Activated T-cell treated with anti-CD3 and anti-CD28 coated beads for 1 hour (primary cell): Measurements from ENCODE around the gene HAAO.

Experiments used
- DNase-seq: peaks from one replicate; pipeline ENCODE4 v3.0.0-alpha.2; 2020; ENCODE audit warnings: low read depth

The HAAO gene

DNA sequence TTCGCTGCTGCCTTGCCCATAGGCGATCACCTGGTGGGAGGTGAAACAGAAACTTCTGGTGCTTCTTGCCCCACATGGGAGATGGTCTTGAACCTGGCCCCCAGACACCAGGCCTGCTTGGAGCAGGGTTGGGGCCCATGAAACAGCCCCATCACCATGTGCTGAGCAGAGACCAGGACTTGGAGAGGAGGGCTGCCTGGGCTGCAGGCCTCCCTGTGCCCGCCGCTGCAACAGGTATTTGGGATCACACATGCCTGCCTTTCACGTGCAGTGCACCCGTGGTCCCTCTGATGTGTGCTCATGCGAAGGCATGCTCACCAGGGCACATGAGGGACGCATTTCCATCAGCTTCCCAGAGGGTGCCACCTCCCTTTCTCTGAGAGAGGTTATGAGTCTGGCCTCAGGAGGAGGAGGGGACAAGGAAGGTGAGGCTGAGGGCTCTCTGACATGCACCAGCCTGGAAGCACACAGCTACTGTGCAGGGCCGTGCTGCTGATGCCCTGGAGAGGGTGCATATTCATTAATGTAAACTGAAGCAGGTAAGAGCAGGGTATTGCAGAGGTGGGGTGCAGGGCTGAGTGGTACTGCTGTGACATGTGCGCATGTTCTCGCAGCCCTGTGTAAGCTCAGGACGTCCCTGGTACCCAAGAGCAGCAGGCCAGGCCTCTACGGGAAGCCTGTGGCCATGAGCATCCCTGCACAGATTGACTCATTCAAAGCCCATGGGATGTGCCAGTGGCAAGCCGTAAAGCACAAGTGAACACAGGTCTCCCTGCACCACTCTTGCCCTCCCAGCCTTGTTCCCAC lies 24.3 kb downstream of the HAAO start:
- DNase-seq: no peak

GRCh38 chr2:42767080-42767898 lies 25.1 kb downstream of the HAAO start:
- DNase-seq: no peak

GRCh38 chr2:42765686-42766085 lies 26.7 kb downstream of the HAAO start:
- DNase-seq: no peak

DNA sequence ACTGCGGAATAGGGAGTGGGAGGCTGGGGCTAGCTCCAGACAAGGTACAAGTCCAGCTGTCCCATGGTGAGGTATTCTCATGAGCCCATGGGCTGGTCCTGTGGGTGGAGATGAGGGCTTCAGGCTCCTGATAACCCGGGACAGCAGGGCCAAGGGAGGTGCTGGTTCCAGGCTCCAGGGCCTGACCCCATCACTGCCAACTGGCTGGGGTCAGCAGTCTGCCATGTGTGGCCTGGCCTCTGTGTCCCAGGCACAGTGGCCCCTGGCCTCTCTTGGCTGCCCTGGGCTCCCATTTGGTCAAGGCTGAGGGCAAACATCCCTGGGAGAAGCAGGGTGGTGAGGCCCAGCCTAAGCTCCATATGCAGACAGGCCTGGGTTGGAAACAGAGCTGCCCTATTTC lies 27.5 kb downstream of the HAAO start:
- DNase-seq: no peak

DNA sequence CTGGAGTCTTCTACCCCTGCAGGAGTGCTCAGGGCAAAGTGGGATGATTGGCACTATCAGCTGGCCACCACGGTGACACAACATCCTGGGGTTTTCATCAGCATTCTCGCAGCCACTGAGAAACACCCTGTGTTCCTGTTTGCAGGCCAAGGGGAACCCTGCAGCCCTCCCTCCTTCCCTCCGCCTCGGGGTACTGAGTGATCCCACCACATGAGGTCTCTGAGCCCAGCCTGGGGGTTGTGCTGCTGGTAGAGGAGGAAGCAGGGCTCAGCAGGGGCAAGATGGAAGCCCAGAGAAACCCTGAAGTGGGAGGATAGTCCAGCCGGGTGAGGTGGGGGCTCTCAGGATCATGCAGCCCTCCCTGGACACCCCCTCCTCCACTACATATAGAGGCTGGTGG lies 28.3 kb downstream of the HAAO start, which contains the start of gene OXER1:
Gene OXER1, minus strand, starts transcription at position 40 of the 400 bp plus-strand sequence. CDS start 73 bp downstream, outside the sequence.
- DNase-seq: no peak

GRCh38 chr2:42762823-42763804 lies 29.3 kb downstream of the HAAO start:
- DNase-seq: no peak

GRCh38 chr2:42762155-42762554 lies 30.2 kb downstream of the HAAO start:
- DNase-seq: no peak

- DNase-seq: no peak
These were observed 30.8 kb downstream of the HAAO start for GRCh38 chr2:42761554-42761953.

DNA sequence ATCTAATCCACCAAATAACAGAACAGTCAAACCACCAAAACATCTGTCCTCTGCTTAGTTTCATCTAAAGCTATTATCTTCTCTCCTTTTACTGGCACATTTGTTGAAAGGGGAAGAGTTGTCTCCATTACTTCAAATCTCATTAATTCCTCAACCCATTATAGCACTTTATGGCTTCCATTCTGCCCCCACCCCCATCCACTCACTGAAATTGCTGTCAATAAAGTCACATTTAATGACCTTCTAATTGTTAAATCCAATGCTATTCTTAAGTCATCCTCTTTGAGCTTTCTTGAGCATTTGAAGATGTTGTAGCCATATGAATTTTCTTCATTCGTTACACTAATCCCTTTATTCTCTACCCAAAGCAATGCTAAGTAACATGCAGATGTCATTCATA lies 33.6 kb downstream of the HAAO start:
- no peak for DNase-seq

DNA sequence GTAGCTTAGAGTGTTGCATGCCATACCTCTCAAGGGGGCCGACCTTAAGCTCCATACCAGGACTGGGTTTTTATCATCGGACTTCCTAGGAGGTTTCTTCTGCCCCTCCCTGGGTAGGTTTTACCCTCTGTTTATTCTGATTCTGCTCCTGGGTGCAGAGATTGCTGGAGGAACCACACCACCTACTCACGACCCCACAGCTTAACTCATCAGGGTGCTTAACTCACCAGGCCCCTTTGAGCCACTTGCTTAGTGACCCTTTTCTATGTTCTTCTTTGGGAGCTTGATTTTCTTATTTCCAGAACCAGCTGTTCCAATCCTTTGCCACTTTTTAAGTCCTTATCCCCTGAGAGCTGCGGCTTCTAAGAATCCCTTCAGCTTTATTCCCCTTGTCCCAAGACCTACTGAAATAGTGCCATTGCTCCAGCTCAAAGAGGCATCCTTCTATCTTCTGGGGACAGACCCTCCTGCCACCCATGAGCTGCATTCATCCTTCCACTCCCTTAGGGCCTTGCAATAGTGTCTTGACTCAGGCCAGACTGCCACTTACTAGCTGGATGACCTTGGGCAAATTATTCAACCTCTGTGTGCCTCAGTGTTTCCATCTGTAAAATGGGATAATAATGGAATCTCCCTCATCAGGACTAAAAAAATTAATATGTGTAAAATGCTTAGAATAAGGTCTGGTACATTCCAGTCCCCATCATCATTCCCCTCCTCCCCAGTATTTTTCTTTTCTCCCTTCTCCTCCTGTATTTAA lies 34.2 kb downstream of the HAAO start:
- no peak for DNase-seq

GRCh38 chr2:42756966-42757513 lies 35.3 kb downstream of the HAAO start:
- no peak for DNase-seq

DNA sequence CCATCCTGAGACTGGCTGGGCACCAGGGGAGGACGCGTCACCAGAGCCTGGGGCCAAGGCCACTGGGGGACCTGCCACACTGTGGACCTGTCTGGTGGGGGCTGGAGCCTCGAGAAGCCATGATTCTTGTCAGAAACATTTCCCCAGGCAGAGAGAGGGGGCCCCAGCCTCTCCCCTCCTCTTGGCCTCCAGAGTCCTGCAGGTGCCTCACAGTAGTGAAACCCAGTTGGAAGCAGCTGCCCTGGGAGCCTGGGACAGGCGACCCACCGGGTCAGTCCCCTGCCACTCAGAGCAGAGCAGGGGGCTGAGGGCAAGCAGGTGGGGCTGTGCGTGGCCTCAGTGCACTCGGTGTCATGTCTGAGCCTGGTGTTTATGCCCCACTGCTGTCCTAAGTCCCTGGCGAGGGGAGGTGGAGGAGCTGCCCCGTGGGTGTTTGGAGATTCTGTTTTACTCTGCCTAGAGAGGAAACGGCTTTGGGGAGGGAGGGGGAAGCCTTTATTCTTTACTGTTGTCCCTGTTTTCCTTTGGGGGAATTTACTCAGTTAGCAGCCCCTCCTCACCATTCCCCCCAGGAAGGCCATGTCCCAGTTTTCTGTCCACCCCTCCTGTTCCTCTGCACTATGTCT lies 36.1 kb downstream of the HAAO start:
- no peak for DNase-seq

DNA sequence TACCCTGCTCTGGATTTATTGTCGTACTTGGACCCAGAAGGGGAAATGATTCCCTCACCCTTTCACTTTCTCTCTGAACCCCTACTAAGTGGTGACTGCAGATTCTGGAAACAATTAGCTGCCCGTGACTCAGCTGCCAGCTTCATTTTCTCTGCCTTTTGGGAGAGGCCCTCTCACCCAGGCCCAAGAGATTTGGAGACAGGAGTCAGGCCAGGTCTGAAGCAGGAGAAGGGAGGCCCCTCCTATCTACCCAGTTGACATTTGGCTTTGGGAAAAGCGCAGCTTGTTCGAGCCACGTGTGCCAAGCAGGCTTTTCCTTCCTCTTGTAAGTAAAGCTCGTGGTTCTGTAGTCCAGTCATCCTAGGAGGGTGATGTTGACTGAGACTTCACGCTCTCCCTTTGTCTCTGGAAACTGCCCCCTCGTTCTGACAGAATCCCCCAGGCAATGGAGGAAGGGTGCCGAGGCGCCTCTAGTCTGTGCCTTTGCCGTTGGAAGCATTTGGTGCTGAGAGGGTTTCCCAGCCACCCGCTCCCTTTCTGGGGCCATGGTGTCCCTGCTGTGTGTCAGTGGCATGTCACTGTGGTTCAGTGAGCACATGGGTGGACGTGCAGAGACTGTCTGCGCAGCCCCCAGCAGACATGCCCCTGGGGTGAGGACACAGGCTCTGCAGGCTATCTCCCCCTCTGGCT lies 37.0 kb downstream of the HAAO start:
- DNase-seq: no peak

GRCh38 chr2:42754776-42755140 lies 37.6 kb downstream of the HAAO start:
- DNase-seq: no peak

GRCh38 chr2:42754021-42754775 lies 38.2 kb downstream of the HAAO start:
- DNase-seq: no peak

DNA sequence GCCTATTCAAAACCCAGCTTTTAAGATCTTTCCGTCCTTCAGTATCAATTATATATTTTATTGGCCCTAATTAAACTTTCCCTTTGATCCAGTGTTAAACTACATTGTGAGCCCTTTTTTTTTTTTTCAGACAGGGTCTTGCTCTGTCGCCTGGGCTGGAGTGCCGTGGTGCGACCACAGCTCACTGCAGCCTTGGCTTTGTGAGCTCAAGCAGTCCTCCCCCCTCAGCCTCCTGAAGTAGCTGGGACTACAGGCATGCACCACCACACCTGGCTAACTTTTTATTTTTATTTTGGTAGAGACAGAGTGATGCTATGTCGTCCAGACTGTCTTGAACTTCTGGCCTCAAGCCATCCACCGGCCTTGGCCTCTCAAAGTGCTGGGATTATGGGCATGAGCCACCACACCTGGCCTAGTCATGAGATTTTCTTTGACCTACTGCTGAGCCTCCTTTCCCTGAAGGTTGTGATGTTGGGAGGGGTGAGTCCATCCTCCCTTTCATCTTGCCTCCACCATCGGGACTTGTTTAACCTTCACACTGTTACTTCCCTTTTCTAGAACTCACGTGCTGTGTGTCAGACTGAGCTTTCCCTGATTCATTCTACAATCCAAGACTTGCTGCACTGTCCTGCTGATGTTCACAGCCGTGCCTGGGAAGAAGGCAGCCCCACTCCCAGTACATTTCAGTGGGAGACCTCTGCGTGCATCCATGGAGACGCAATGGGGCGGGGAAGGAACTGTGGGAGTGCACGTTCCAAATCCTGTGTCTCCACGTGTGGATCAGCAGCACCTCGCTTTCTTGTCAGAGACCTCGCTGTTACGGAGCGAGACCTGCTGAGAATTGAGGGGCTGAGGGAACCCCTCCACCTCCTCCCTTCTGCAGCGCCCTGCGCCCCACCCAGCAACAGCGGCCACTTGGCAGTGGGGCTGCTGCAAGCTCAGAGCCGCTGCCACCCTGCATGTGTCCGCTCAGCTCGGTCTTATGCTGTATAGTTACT lies 39.3 kb downstream of the HAAO start:
- no peak for DNase-seq

DNA sequence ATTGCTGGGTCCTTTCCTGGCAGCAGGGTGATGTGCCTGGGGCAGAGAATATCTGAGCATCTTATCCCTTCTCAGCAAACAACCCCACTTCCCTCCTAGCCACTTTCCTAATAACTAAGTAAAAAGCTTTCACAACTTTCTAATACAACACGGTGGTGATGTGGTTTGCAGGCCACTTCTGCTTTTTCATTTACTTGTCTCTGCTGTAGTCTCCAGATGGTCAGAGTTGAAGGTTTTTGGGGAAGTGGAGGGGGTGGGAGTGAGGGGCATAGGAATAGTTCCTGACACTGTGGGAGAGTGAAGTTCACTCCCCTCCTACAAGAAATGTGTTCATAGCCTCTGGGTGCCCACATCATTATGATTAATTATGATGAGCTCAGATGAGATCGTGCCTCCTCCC lies 40.1 kb downstream of the HAAO start:
- no peak for DNase-seq

GRCh38 chr2:42748840-42749239 lies 43.5 kb downstream of the HAAO start:
- DNase-seq: no peak
